ENCODE data around the gene TNNT2.

DNA sequence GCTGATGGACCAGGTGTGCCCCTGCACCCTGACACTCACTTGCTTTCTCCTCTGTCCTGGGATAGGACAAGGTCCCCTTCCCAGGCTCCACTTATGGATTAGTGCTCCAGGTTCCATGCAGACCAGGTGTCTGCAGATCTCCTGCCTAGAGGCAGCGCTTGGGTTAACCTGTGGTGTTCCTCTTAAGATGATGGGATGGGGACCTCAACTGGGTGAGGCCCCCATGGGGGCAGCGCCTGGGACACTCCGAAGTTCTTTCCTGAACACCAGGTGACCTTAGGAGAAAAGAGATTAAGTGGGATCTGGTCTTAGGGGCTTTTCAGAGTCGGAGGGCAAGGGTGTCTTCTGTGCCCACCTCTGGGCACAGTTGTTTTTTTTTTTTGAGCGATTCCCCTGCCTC, 21.2 kb downstream of the TNNT2 start:
- TF ChIP-seq, protein P1, sequence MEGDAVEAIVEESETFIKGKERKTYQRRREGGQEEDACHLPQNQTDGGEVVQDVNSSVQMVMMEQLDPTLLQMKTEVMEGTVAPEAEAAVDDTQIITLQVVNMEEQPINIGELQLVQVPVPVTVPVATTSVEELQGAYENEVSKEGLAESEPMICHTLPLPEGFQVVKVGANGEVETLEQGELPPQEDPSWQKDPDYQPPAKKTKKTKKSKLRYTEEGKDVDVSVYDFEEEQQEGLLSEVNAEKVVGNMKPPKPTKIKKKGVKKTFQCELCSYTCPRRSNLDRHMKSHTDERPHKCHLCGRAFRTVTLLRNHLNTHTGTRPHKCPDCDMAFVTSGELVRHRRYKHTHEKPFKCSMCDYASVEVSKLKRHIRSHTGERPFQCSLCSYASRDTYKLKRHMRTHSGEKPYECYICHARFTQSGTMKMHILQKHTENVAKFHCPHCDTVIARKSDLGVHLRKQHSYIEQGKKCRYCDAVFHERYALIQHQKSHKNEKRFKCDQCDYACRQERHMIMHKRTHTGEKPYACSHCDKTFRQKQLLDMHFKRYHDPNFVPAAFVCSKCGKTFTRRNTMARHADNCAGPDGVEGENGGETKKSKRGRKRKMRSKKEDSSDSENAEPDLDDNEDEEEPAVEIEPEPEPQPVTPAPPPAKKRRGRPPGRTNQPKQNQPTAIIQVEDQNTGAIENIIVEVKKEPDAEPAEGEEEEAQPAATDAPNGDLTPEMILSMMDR (IDR thresholded peaks at IDR 0.05) = no peak
- TF ChIP-seq EZH2 (IDR thresholded peaks at IDR 0.05) = no peak

Measured in neural progenitor cell (in vitro differentiated cells).